GM19193 (cell line): Measurements from ENCODE around the gene SOX12.

Experiments used
- POLR2A ChIP-seq: IDR thresholded peaks from 4 replicates; pipeline ENCODE4 v1.6.1; 2011; ENCODE audit not compliant: insufficient read depth, insufficient read length; ENCODE audit errors: extremely low read depth

SOX12 gene

DNA sequence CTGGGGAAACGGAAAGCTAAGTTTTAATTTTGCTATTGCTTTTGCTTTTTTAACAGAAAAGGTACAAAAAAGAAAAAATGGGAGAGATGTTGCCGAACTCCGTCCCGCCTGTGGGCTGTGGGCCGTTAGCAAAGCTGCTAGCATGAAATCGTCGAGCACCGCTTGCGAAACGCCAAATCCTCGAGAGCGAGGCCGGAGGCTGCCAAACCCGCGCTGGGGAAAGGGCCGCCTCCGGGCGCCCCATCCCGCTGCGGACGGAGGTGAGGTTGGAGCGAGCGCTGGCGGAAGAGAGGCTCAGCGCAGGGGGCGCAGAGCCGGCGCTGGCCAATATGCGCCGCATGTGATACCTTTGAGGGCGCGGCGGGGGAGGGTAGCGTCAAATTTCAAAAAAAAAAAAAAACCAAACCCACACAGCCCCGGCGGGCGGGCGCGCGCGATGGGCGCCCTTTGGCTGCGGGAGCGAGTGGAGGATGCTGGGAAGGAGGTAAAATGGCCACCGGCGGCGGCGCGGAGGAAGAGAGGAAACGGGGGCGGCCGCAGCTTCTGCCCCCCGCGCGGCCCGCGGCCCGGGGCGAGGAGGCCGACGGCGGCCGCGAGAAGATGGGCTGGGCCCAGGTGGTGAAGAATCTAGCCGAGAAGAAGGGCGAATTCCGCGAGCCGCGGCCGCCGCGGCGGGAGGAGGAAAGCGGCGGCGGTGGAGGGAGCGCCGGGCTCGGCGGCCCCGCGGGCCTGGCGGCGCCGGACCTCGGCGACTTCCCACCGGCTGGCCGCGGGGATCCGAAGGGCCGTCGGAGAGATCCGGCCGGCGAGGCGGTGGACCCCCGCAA, 28.0 kb upstream of the SOX12 start, which contains the start of gene ZCCHC3:
ZCCHC3 (plus strand) TSS at position 473 of the 827 bp plus-strand sequence; CDS start at position 490, 17 bp downstream.
- peak; percentile 88 for TF ChIP-seq POLR2A

GRCh38 chr20:297925-298775, 27.2 kb upstream of the SOX12 start:
- TF ChIP-seq POLR2A = peak; percentile 64

- TF ChIP-seq POLR2A = no peak
Measured at GRCh38 chr20:298776-299391, 26.5 kb upstream of the SOX12 start.

- no peak for TF ChIP-seq POLR2A
Measured at GRCh38 chr20:300345-300990, 24.9 kb upstream of the SOX12 start.

DNA sequence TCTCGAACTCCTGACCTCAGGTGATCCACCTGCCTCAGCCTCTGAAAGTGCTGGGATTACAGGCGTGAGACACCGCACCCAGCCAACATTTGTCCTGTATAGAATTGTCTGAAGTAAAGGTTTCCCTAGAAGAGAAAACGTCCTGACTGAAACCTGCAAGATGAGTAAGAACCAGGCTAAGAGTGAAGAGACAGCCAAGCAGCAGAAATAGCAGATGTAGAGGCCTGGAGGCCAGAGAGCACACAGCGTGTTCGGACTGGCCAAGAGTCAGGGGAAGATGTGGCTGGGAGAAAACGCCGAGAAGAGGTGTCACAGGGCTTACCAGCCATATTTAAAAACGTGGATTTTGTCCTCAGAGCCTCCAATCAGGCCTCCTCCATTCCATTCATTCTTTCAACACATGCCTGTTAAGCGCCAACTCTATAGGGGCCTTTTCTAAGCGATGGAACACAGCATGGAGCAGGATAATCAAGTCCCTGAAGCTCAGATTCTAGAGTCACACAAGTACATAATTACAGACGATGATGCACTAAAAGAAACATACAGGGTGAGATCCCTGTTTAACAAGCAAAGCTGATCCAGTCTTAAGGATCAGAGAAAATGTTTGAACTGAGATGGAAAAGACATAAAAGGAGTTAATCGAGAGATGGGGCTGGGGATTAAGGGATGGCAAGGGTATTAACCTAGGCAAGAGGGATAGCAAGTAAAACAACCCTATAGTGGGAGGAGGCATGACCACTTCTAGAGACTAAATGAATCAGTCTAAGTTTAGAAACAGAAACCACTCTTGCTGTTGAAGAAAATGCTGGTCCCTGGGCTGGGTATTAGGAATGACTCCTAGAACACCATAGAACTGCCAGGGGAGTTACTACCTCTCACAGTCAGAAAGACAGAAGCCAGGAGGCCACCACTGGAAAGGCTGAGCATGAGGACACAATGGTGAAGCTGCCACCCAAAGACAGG, 23.2 kb upstream of the SOX12 start:
- no peak for TF ChIP-seq POLR2A

DNA sequence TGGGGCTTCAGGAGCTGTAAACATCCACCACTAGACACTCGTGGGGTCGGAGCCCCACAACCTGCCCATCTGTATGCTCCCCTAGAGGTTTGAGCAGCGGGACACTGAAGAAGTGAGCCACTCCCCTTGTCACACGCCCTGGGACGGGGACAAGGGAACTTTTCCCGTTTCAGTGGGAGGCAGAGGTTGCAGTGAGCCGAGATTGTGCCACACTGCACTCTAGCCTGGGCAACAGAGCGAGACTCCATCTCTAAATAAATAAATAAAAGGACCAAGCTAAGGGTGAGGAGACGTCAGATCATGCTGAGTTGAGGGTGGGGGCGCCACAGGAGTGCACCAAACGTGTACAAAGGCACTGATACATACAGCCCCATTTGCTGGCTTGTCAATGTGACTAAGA, 19.6 kb upstream of the SOX12 start:
- no peak for TF ChIP-seq POLR2A

DNA sequence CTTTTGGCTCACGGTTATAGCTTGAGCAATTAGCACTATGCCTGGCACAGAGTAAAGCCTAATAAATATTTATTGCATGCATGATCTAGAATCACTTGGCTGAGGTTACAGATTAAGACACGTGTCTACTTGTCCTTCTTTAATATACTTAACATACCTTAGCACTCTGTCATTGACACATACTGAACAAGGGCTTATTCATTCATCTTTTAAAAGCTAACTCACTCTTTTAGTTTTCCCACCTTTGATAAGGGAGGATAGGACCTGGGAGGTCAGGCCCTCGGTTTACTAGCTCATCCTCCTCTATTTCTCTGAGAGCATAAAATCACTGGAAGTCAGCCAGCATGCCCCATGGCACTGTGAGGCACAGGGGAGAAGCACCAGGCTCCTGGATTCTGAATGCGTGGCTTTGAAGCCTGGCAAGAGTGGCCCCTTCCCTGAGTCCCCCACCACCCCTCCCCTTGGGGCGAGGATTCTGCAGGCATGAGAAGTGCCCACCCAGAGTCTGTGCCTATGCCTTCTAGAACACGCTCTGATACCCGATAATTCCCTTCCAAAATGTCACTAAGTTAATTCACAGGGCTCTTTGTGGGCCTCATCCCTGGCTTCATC, 16.8 kb upstream of the SOX12 start:
- TF ChIP-seq POLR2A = no peak

GRCh38 chr20:309306-309840, 16.0 kb upstream of the SOX12 start:
- no peak for TF ChIP-seq POLR2A

DNA sequence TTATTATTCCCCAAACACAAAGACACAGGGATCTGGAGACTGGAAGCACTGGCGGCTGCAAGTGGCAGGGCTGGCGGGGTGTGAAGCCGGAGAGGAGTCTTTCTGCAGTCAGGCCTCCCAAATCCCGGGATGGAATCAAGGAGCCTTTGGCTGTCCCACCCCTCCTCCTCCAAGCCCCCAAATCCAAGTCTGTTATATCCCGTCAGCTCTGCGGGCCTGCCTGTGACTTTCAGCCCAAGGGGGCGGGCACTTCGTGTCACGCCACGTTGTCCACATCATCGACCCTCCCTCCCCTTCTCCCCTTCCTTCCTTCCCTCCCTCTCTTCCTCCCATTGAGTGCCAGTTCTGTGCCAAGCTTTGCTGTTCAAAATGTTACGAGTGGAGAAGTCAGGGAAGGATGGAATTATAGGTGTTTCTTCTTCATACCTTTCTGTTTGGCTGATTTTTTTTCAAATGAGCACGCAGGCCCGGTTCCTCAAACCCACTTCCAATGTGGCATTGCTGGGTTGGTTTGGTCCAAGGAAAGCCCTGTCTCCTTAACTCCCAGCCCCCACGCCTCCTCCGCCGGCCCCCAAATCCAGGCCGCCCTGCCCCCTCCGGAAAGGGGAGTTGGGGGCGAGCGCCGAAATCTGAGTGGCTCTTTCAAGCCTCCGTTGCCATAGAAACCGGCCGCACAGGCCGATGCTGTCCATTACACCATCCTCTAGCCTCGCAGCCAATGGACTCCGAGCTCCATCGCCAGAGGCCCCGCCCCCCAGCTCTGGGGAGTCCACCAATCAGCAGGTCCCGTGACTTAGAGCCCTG, 15.3 kb upstream of the SOX12 start:
- no peak for TF ChIP-seq POLR2A

DNA sequence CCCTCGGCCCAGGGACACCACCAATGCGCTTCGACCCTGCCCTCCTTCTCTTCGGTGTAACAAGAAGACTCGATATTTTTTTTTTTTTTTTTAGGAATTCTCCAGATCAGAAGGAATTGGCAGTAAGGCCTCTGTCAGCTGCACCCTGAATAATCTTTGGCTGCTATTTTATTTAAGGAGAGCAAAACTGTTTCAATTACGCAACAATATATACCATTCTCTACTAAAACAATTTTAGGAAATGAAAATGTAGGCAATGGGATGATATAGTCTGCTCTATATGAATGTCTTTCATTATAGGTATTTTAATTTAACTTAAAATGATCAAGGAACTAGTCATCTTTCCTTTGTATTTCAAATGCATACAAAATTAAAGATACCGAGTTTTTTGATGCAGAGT, 14.7 kb upstream of the SOX12 start:
- TF ChIP-seq POLR2A = no peak

GRCh38 chr20:311609-312008, 13.7 kb upstream of the SOX12 start:
- no peak for TF ChIP-seq POLR2A

DNA sequence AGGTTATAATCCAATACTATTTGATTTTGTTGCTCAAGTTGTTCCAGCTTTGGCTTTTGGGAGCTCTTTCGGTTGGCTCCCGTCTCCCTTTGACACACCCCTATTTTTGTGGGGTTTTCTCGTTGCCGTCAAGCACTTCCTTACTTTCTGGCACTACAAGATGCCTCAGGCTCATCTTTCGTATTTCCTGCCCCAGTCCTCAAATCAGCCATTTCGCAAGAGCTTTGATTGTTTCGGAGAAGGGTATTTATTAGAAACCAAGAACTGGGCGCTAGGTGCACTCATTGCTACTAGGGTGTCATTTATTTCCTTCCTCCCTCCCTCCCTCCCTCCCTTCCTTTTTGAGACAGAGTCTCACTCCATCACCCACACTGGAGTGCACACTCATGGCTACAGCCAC, 13.3 kb upstream of the SOX12 start:
- TF ChIP-seq POLR2A = no peak
